ENCODE measurements around the gene PREX1.

The PREX1 gene

DNA sequence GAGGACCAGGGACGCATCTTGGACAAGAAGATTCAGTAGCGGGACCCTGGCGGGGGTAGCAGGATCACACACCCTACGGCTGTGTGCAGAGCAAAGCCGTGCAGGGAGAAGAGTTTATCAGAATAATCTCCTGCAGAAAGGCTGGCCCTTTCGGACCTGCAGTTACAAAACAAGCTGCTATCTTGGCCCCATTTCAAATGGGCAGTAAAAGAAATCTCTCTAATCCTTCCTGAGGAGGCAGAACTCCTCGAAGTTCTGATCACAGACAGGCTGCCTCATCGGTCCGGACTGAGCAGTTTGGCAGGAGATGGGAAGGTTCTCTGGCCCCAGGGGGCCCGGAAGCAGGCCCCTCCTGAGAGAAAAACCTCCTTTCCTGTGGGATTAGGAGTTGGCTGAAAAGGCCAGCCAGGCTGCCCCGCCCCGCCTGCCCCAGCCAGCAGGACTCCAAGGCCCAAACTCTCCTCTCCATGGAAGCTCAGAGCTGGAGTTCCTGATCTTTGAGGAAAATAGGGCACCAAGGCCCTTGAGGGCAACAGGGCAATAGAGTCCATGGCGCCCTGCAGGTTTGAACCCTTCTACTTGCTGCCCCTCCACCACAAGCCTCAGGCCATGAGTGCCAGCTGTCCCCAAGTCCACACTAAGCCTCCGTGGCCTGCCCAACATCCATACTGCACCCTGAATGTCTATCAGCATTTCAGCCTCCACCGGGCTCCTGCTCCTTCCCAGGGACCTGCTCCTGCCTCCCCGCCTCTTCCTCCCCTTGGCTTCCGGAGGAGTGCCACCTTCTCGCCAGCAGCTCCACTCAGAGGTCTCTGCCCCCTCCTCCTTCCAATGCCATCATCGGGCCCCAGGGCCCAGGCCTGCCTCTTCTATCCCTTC lies 141.3 kb downstream of the PREX1 start:
- ATAC-seq, result no peak; the same call in 2 of the 3 replicates
- TF ChIP-seq ZNF70 (CRISPR knock-in tag; IDR thresholded peaks at IDR 0.05) (no peak), TOX (CRISPR knock-in tag; IDR thresholded peaks at IDR 0.05; ENCODE audit: borderline replicate concordance) (no peak), OSR1 (CRISPR knock-in tag; IDR thresholded peaks at IDR 0.05) (no peak), RARB (CRISPR knock-in tag; IDR thresholded peaks at IDR 0.05) (no peak), ARNTL (CRISPR knock-in tag; IDR thresholded peaks at IDR 0.05; ENCODE audit: borderline replicate concordance, low read depth) (no peak)
- TF ChIP-seq, protein P1, sequence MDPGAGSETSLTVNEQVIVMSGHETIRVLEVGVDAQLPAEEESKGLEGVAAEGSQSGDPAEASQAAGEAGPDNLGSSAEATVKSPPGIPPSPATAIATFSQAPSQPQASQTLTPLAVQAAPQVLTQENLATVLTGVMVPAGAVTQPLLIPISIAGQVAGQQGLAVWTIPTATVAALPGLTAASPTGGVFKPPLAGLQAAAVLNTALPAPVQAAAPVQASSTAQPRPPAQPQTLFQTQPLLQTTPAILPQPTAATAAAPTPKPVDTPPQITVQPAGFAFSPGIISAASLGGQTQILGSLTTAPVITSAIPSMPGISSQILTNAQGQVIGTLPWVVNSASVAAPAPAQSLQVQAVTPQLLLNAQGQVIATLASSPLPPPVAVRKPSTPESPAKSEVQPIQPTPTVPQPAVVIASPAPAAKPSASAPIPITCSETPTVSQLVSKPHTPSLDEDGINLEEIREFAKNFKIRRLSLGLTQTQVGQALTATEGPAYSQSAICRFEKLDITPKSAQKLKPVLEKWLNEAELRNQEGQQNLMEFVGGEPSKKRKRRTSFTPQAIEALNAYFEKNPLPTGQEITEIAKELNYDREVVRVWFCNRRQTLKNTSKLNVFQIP (CRISPR knock-in tag; IDR thresholded peaks at IDR 0.05; ENCODE audit: borderline replicate concordance, low read depth), result no peak

DNA sequence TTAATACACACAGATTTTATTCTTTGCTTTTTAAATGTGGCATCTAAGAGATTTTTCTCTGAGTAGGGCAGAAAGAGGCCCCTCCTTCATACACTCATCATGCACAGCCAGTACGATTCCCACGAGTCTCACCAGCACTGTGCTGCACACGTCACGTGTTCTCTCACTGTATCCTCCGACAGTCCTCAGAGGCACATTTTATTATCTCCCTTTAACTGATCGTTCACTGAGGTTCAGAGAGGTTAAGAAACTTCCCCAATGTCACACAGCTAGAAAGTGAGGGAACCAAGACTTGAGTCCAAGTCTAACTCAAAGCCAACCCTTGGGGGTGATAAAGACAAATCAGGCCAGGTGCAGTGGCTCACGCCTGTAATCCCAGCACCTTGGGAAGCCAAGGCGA lies 142.5 kb downstream of the PREX1 start:
- TF ChIP-seq ZNF565 (CRISPR knock-in tag; conservative IDR thresholded peaks at IDR 0.05; ENCODE audit: low read depth) (no peak), TOX (CRISPR knock-in tag; IDR thresholded peaks at IDR 0.05; ENCODE audit: borderline replicate concordance) (no peak), BACH2 (CRISPR knock-in tag; IDR thresholded peaks at IDR 0.05; ENCODE audit: borderline replicate concordance) (no peak), RARB (CRISPR knock-in tag; IDR thresholded peaks at IDR 0.05) (no peak), ZFP30 (CRISPR knock-in tag; IDR thresholded peaks at IDR 0.05) (no peak), GLIS3 (CRISPR knock-in tag; IDR thresholded peaks at IDR 0.05) (no peak), OSR1 (CRISPR knock-in tag; IDR thresholded peaks at IDR 0.05) (no peak), SNAI2 (CRISPR knock-in tag; IDR thresholded peaks at IDR 0.05) (no peak), CSDC2 (CRISPR knock-in tag; IDR thresholded peaks at IDR 0.05) (no peak), TCF4 (CRISPR knock-in tag; IDR thresholded peaks at IDR 0.05; ENCODE audit: borderline replicate concordance) (no peak), ESRRG (CRISPR knock-in tag; IDR thresholded peaks at IDR 0.05) (no peak), ZNF8 (CRISPR knock-in tag; IDR thresholded peaks at IDR 0.05) (no peak)
- TF ChIP-seq, protein P1 (CRISPR knock-in tag; IDR thresholded peaks at IDR 0.05; ENCODE audit: borderline replicate concordance, low read depth), result no peak
- TF ChIP-seq, protein P2, sequence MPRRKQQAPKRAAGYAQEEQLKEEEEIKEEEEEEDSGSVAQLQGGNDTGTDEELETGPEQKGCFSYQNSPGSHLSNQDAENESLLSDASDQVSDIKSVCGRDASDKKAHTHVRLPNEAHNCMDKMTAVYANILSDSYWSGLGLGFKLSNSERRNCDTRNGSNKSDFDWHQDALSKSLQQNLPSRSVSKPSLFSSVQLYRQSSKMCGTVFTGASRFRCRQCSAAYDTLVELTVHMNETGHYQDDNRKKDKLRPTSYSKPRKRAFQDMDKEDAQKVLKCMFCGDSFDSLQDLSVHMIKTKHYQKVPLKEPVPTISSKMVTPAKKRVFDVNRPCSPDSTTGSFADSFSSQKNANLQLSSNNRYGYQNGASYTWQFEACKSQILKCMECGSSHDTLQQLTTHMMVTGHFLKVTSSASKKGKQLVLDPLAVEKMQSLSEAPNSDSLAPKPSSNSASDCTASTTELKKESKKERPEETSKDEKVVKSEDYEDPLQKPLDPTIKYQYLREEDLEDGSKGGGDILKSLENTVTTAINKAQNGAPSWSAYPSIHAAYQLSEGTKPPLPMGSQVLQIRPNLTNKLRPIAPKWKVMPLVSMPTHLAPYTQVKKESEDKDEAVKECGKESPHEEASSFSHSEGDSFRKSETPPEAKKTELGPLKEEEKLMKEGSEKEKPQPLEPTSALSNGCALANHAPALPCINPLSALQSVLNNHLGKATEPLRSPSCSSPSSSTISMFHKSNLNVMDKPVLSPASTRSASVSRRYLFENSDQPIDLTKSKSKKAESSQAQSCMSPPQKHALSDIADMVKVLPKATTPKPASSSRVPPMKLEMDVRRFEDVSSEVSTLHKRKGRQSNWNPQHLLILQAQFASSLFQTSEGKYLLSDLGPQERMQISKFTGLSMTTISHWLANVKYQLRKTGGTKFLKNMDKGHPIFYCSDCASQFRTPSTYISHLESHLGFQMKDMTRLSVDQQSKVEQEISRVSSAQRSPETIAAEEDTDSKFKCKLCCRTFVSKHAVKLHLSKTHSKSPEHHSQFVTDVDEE (CRISPR knock-in tag; IDR thresholded peaks at IDR 0.05), result no peak
- ATAC-seq, result no peak

DNA sequence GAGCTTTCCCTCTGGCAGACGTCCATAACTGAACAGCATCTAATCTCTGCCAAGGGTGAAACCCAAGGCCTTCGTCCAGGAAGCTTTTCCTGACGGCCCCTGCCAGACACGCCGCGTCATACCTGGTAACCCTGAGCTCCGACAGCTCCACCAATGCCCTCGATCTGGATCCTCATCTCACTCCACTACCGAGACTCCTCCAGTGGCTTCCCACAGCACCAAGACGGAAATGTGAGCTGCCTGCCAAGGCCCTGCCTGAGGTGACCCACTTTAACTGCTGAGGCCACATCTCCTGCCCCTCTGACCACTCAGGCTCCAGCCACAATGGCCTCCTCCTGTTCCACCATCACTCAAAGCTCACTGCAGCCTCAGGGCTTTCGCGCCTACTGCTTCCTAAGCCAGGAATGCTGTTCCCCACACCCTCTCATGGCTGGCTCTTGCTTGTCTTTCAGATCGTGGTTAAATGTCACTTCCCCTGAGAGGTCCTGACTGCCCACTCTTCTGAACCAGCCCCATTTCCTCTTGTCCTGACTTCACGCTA lies 143.2 kb downstream of the PREX1 start:
- ATAC-seq, result no peak
- TF ChIP-seq GLIS3 (CRISPR knock-in tag; IDR thresholded peaks at IDR 0.05), result no peak

DNA sequence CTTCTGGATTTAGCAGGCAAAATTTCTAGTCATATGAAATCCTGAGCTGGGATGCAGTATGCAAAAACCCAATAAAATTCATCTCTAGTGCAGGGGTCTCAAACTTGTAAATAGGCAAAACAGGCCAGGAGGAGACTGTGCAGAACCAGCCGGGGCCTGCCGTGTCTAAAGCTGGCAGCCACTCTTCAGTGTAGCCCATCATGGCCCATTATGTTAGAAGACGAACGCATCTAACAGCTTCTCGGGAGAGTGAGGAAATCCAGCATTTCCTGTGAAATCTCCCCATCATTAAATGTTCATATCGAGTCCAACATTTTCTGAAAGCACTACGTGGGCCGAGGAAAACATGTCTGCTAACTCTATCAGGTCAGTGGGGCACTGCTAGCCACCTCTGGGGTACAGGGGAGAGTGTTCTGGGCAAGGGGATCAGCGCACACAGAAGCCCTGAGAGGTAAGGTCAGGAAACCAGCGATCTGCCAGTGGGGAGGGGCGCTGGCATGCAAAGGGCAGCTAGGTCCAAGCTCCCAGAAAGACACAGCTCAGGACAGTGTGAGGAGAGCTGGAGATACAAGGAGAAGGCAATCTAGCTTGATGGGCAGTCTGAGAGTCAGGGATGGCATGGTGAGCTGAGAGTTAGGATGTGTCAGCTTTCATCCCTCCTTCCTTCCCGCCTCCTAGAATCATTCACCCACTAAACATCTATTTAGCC lies 144.2 kb downstream of the PREX1 start:
- peak; percentile 3; the same call in 1 of the 3 replicates for ATAC-seq
- TF ChIP-seq ZFP3 (CRISPR knock-in tag; IDR thresholded peaks at IDR 0.05) (no peak), ARNTL (CRISPR knock-in tag; IDR thresholded peaks at IDR 0.05; ENCODE audit: borderline replicate concordance, low read depth) (no peak), ZNF8 (CRISPR knock-in tag; IDR thresholded peaks at IDR 0.05) (no peak)
- TF ChIP-seq, protein P1 (CRISPR knock-in tag; IDR thresholded peaks at IDR 0.05; ENCODE audit: borderline replicate concordance, low read depth), result no peak
- TF ChIP-seq, protein P2 (CRISPR knock-in tag; IDR thresholded peaks at IDR 0.05), result no peak
- TF ChIP-seq, protein P3, sequence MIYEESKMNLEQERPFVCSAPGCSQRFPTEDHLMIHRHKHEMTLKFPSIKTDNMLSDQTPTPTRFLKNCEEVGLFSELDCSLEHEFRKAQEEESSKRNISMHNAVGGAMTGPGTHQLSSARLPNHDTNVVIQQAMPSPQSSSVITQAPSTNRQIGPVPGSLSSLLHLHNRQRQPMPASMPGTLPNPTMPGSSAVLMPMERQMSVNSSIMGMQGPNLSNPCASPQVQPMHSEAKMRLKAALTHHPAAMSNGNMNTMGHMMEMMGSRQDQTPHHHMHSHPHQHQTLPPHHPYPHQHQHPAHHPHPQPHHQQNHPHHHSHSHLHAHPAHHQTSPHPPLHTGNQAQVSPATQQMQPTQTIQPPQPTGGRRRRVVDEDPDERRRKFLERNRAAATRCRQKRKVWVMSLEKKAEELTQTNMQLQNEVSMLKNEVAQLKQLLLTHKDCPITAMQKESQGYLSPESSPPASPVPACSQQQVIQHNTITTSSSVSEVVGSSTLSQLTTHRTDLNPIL (CRISPR knock-in tag; IDR thresholded peaks at IDR 0.05; ENCODE audit: low read depth), result no peak
